ENCODE results near the gene UBE2C.

- no peak for TF ChIP-seq CTCF (IDR thresholded peaks at IDR 0.05; ENCODE audit: insufficient read depth, low read length)
- TF ChIP-seq POLR2AphosphoS5 (IDR thresholded peaks at IDR 0.05; ENCODE audit: low read depth): no peak
Measured at GRCh38 chr20:45848969-45849582, 36.6 kb downstream of the UBE2C start.

Data from HL-60 (cell line).